ELR (cell line): ENCODE data around the gene SYT1.

Experiments
- DNase-seq: peaks from one replicate; pipeline ENCODE4 v3.0.0-alpha.2; 2015; ENCODE audit warnings: low read depth

SYT1 gene

GRCh38 chr12:79223210-79223609 lies 358.6 kb downstream of the SYT1 start:
- DNase-seq = no peak

- DNase-seq = no peak
Measured at GRCh38 chr12:79223761-79224160, 359.2 kb downstream of the SYT1 start.

GRCh38 chr12:79227091-79227490 lies 362.5 kb downstream of the SYT1 start:
- DNase-seq = no peak

- no peak for DNase-seq
Measured at GRCh38 chr12:79227646-79228045, 363.1 kb downstream of the SYT1 start.

- no peak for DNase-seq
Measured at GRCh38 chr12:79233341-79233781, 368.8 kb downstream of the SYT1 start.

- DNase-seq = no peak
Measured at GRCh38 chr12:79236920-79237319, 372.3 kb downstream of the SYT1 start.

- no peak for DNase-seq
Measured at GRCh38 chr12:79238246-79238645, 373.7 kb downstream of the SYT1 start.

GRCh38 chr12:79247494-79247893 lies 382.9 kb downstream of the SYT1 start:
- DNase-seq = no peak

GRCh38 chr12:79250186-79250585 lies 385.6 kb downstream of the SYT1 start:
- DNase-seq = peak; percentile 83

- peak; percentile 81 for DNase-seq
Measured at GRCh38 chr12:79250960-79251755, 386.6 kb downstream of the SYT1 start.

GRCh38 chr12:79252358-79253075 lies 387.9 kb downstream of the SYT1 start:
- DNase-seq = peak; percentile 63

GRCh38 chr12:79255288-79255687 lies 390.7 kb downstream of the SYT1 start:
- peak; percentile 21 for DNase-seq

- DNase-seq = no peak
Measured at GRCh38 chr12:79260923-79261322, 396.3 kb downstream of the SYT1 start.

- peak; percentile 75 for DNase-seq
Measured at GRCh38 chr12:79262938-79263337, 398.4 kb downstream of the SYT1 start.

GRCh38 chr12:79266343-79267144 lies 402.0 kb downstream of the SYT1 start:
- DNase-seq = no peak

GRCh38 chr12:79267580-79267979 lies 403.0 kb downstream of the SYT1 start:
- DNase-seq = no peak

GRCh38 chr12:79274501-79275064 lies 410.0 kb downstream of the SYT1 start:
- DNase-seq = no peak

GRCh38 chr12:79275631-79276030 lies 411.1 kb downstream of the SYT1 start:
- no peak for DNase-seq

GRCh38 chr12:79283364-79283763 lies 418.8 kb downstream of the SYT1 start:
- no peak for DNase-seq

GRCh38 chr12:79288911-79289310 lies 424.3 kb downstream of the SYT1 start:
- no peak for DNase-seq

- DNase-seq = no peak
Measured at GRCh38 chr12:79291711-79292110, 427.1 kb downstream of the SYT1 start.

GRCh38 chr12:79294590-79294989 lies 430.0 kb downstream of the SYT1 start:
- DNase-seq = no peak
